ENCODE results near the gene COPS2.

GRCh38 chr15:49155834-49156627 lies 632 bp upstream of the COPS2 start:
- TF ChIP-seq E2F1 (CRISPR knock-in tag; IDR thresholded peaks at IDR 0.05), result no peak
- TF ChIP-seq CTCF (IDR thresholded peaks at IDR 0.05), result no peak
- TF ChIP-seq ATF6 (CRISPR knock-in tag; IDR thresholded peaks at IDR 0.05), result no peak
- TF ChIP-seq IRF1 (CRISPR knock-in tag; IDR thresholded peaks at IDR 0.05), result no peak
- TF ChIP-seq ZNF281 (CRISPR knock-in tag; IDR thresholded peaks at IDR 0.05), result no peak
- TF ChIP-seq SMAD3 (CRISPR knock-in tag; IDR thresholded peaks at IDR 0.05; ENCODE audit: borderline replicate concordance), result no peak
- TF ChIP-seq ELF4 (CRISPR knock-in tag; IDR thresholded peaks at IDR 0.05; ENCODE audit: low read depth), result no peak
- TF ChIP-seq ZSCAN18 (CRISPR knock-in tag; IDR thresholded peaks at IDR 0.05), result no peak
- no peak for TF ChIP-seq USF2 (CRISPR knock-in tag; IDR thresholded peaks at IDR 0.05)
